Stimulated activated CD8-positive, alpha-beta memory T cell treated with anti-CD3 and anti-CD28 coated beads, Interleukin-4, amount 100 ng/mL, for 48 hours (primary cell): ENCODE measurements around the gene NXPE4.
"Not testable (repeated sequence)": the region's sequence is repeated elsewhere in the genome, so short reads cannot be mapped to it uniquely, and the experiment has no call there.

Experiments
- DNase-seq: peaks from one replicate; pipeline ENCODE4 v3.0.0-alpha.2; 2020

The NXPE4 gene

GRCh38 chr11:114609429-114609828 lies 13.8 kb upstream of the NXPE4 start:
- DNase-seq, result no peak

- not testable (repeated sequence) for DNase-seq
Measured at GRCh38 chr11:114608605-114609004, 13.0 kb upstream of the NXPE4 start.

GRCh38 chr11:114607753-114608459 lies 12.3 kb upstream of the NXPE4 start:
- DNase-seq, result no peak

- not testable (repeated sequence) for DNase-seq
Measured at GRCh38 chr11:114606802-114607075, 11.2 kb upstream of the NXPE4 start.

GRCh38 chr11:114606003-114606801 lies 10.6 kb upstream of the NXPE4 start:
- DNase-seq, result no peak

- DNase-seq, result no peak
Measured at GRCh38 chr11:114605370-114605769, 9.8 kb upstream of the NXPE4 start.

- no peak for DNase-seq
Measured at GRCh38 chr11:114604886-114605285, 9.3 kb upstream of the NXPE4 start.

GRCh38 chr11:114604179-114604813 lies 8.7 kb upstream of the NXPE4 start:
- no peak for DNase-seq

GRCh38 chr11:114603151-114603550 lies 7.6 kb upstream of the NXPE4 start:
- DNase-seq, result not testable (repeated sequence)

GRCh38 chr11:114598461-114598860 lies 2.9 kb upstream of the NXPE4 start:
- no peak for DNase-seq

- no peak for DNase-seq
Measured at GRCh38 chr11:114596175-114596919, 761 bp upstream of the NXPE4 start.

- no peak for DNase-seq
Measured at GRCh38 chr11:114594703-114595102, 883 bp downstream of the NXPE4 start.

- DNase-seq, result no peak
Measured at GRCh38 chr11:114587398-114587953, 8.1 kb downstream of the NXPE4 start.

GRCh38 chr11:114586797-114587196 lies 8.8 kb downstream of the NXPE4 start:
- DNase-seq, result no peak

GRCh38 chr11:114571712-114572111 lies 23.9 kb downstream of the NXPE4 start:
- no peak for DNase-seq

- DNase-seq, result no peak
Measured at GRCh38 chr11:114569801-114570200, 25.8 kb downstream of the NXPE4 start.

GRCh38 chr11:114566276-114566675 lies 29.3 kb downstream of the NXPE4 start:
- no peak for DNase-seq

GRCh38 chr11:114564831-114565230 lies 30.8 kb downstream of the NXPE4 start:
- no peak for DNase-seq

GRCh38 chr11:114563077-114563476 lies 32.5 kb downstream of the NXPE4 start:
- no peak for DNase-seq

- no peak for DNase-seq
Measured at GRCh38 chr11:114562166-114562916, 33.2 kb downstream of the NXPE4 start.

- no peak for DNase-seq
Measured at GRCh38 chr11:114559425-114560310, 35.9 kb downstream of the NXPE4 start, which contains the start of gene NXPE1. TSS of gene NXPE1 (minus strand) at chr11:114559881. CDS start at chr11:114551201, 8,680 bp downstream.
